Stomach (tissue), 4 donors: ENCODE measurements around the gene MED12L.

Source experiments
- CTCF ChIP-seq, 7 experiments: fragments of 450-650 bp in 4 of 7; fragments of 200-600 bp in 3 of 7; sonication (generic) in 3 of 7; IDR thresholded peaks; one replicate each; pipeline ENCODE4 v1.5.1; 2016 to 2019; ENCODE audit warnings: antibody characterized with exemption in 7 of 7, control low read depth in 2 of 7, mild to moderate bottlenecking in 1 of 7
- EP300 ChIP-seq: sonication (generic); formaldehyde crosslinking; IDR thresholded peaks from one replicate; pipeline ENCODE4 v1.6.1; 2017; ENCODE audit warnings: antibody characterized with exemption

- TF ChIP-seq CTCF (IDR thresholded peaks at IDR 0.05), result no peak
- TF ChIP-seq EP300, result no peak
These were observed 60.2 kb downstream of the MED12L start for GRCh38 chr3:151145713-151146070.
